ENCODE measurements around the gene ZMPSTE24. TPM values are rescaled to one million over a fixed set of nuclear protein-coding genes. Genes with fewer than 3 reads are reported as not detected.

The ZMPSTE24 gene
- polyA plus RNA-seq, 12 donors = 25.8 to 50.1 (median 30.5) TPM; not detected in 1

DNA sequence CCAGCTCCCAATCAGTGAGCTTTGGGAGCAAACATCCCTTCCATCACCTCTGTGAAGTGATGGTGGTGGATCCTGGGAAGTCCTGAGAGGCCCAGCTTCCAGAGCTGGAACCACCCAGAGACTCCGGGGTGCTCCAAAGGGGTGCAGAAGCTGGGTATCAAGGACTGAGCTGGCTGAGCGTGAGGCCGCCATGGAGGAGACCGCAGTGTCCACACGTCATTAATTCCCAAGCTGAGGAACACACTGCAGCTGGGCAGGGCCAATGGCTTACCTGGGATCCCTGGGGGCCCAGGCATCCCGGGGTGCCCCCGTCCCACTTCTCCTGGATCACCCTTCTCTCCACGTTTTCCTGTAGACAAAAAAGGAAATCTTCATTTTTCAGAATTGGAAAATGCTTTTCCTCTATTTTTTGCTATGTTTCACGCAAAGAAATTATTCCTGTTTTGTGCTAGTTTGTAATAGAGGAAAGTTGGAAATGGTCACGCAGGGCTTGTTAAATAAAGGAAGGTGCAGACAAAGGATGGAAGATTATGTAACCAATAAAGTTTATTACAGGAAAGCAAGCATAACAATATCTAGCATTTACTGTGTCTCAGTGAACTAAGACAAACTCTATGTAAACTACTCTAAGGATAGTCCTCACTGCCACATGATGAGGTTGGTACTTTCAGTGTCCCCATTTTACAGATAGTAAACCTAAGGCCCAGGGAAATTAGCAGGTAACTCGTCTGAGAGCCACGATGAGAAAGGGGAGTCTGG is 43.7 kb downstream of the ZMPSTE24 start:
- no peak for DNase-seq

DNA sequence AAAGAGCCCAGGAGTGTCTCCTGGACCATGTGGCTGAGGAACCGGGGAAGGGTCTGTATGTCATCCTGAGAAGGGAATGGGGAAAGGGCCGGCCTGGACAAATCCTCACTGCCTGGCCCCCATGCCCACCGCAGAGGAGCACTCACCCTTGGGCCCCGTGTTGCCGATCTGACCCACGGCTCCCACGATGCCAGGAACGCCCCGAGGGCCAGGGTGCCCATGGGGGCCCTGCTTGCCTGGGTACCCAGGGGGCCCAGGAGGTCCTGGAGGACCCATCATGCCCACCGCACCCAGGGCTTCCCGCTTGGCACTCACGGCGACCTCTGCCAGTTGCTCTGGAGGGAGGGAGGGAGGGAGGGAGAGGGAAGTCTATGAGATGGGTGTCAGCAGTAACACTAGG is 44.4 kb downstream of the ZMPSTE24 start:
- DNase-seq = no peak

DNA sequence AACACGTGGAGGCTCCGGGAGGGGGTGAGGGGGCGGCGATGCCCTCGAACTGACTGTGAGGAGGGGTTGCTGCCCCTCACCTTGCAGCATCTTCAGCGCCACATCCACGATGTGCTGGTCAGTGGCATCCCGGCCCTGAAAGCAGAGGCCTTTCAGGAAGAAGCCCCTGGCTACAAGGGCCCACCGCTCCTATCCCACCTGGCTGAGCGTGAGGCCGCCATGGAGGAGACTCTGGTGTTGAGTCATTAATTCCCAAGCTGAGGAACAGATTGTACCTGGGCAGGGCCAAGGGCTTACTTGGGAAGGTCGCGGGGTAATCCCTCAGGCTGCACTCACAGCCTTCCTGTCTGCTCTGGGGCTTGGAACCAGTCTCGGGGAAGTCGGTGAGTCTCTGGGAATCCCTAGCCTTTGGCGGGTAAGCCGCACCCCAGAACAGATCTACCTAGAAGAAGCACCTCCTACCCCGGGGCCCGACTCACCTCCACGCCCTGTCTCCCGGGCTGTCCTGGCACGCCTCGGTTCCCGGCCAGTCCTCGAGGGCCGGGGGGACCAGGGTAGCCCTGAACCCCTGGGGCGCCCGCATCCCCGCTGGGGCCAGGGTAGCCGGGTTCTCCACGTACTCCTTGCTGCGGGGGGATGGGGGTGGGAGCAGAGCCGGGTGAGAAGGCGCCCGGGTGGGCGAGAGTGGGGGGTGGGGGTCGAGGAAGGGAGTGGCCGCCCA is 45.2 kb downstream of the ZMPSTE24 start:
- no peak for DNase-seq

DNA sequence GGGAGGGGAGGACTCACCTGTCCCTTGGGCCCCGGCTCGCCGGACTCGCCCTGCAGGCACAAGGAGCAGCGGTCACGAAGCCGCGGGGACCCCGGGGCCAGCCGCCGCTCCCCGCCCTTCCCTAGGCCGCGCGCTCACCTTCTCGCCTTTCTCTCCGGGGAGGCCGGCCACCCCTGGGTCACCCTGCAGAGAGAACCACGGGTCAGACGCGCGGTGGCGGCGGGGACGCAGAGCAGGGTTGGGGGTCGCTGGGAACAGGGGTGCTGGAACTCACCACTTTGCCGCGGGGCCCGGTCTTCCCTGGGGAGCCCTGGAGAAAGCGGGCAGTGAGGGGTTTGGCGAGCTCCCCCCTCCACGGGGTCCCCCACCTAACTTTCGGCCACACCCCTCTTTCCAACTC is 45.8 kb downstream of the ZMPSTE24 start:
- no peak for DNase-seq

DNA sequence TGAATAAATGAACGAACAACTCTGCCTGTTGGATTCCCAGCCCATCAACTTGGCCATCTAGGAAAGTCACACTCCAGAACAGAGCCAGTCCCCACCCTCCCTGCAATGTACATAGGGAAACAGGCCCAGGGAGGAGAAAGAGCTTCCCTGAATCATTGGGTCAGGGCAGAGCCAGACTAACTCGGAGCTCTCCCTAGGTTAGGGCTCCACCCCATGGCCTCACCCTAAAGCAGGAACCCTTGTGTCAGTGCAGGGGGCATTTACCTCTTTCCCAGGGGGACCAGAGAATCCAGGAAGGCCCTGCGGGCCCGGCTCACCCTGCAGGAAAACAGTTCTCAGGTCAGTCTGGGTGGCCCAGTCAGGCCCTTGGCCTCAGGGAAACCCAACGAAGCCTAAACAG is 47.4 kb downstream of the ZMPSTE24 start:
- DNase-seq = no peak

DNA sequence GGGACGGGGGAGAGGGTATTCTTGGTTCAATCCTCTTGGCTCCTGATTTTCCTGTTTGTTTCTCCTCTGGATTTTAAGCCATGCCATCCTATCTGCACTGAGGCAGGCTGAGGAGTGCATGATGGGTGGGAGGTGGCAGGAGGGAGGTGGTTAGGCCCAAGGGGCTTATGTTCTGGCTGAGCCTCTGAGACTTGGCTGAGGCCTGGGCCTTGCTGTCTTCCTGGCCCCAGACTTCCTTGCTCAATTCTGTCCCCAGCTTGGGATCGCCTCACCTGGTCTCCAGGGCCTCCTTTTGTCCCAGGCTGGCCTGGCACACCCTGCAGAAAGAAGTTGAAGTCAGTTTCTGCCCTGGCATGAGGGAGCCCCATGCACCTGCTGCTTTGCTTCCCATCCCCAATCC is 47.8 kb downstream of the ZMPSTE24 start:
- DNase-seq = no peak

DNA sequence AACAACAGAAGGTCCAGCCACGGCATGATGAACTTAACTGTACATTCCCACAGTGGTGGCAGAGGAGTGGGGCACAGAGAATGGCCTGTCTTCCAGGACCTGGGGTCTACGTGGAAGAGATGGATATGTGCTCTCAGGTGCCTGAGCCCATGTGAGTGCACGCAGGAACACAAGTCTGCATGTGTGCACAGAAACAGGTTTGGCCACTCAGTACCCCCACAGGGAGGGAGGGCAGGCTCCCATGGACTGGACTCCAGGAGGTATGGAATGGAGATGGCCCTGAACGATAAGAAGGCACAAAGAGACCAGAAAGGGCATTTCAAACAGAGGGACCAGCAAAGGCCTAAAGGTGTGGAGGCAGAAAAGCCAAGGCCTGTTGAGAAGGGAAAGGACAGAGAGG is 48.3 kb downstream of the ZMPSTE24 start:
- no peak for DNase-seq

DNA sequence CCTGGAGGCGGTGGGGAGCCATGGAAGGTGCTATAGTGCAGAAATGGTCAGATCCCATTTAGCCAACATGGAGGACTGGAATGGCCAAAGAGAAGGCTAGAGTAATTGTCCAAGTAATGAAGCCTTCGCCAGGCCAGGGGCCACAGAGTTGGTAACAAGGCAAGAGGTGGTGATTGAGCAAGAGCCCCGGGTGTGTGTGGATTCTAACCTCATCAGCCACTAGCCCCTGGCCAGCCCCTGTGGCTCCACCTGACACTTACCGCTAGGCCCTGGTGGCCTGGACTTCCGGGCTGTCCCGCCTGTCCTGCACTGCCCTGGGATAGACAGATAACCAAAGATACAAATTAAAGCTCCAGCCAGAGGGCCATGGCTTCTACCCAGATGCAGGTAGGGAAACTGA is 49.1 kb downstream of the ZMPSTE24 start:
- DNase-seq = no peak

DNA sequence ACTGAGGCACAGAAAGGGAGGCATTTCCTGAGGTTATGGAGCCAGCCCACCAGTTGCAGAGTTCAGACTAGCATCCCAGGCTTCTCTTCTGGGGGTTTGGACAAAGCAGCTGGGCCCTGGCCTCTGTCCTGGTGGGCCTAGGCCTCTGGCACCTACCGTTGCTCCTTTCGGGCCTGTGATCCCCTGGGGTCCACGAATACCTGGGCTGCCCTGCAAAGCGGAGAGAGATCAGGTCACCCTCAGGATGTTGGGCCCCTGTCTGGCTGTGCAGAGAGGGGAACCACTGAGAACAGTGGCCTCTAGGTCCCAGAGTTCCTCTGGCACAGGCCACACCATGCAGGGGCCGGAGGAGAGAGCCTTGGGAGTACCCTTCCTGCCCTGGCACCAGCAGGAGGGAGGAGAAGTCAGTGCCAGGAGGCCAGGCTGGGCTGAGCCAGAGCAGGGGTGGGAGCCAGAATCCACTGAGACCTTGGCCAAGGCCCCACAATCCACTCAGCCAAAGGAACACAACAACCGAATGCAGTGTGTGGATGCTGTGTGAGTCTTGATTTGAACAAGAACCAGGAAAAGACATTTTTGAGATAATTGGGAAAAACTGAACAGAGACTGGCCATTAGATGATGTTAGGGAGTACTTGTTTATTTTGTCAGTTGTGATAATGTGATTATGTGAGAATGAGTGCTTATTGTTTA is 50.1 kb downstream of the ZMPSTE24 start:
- DNase-seq = no peak

DNA sequence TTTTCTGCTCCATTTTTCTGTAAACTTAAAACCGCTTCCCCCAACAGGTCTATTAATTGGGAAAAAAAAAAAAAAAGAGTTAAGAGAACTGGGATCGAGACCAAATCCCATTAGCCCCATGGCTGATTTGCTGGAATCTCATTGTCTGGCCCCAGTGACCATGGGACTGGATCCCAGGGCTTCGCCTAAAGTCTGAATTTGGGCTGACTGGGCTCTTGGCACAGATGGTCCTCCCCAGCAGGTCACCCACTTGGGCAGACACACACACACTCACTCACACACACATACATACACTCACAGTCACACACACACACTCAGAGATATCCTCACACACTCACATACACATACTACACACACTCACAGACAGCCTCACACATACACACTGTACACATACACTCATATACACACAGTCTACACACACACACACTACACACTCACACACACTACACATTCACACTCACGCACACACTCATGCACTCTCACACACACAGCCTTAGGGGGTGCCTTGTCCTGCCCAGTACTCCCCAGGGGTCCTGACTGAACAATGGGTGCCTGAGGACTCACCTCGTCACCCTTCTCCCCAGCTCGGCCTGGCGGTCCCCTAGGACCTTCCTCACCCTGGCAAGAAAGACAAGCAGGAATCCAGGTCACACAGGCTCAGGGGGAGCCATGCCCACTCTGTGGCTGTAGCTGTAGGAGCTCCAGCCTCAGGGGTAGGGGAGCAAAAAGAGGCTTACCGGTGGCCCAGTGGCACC is 51.5 kb downstream of the ZMPSTE24 start:
- no peak for DNase-seq

DNA sequence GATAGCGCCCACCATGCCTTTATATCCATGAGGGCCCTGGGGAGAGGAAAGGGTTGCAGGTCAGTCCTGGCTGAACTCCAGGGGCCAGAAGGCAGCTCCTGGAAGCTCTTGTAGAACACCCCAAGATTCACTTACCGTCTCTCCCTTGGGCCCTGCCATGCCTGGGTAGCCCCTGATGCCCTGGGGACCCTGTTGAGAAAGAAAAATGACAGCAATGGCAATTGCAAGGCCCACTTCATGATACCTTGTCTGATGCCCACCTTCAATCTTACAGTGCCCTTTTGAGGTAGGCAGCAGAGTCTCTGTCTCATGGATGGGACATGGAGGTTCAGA is 52.1 kb downstream of the ZMPSTE24 start:
- DNase-seq = no peak

DNA sequence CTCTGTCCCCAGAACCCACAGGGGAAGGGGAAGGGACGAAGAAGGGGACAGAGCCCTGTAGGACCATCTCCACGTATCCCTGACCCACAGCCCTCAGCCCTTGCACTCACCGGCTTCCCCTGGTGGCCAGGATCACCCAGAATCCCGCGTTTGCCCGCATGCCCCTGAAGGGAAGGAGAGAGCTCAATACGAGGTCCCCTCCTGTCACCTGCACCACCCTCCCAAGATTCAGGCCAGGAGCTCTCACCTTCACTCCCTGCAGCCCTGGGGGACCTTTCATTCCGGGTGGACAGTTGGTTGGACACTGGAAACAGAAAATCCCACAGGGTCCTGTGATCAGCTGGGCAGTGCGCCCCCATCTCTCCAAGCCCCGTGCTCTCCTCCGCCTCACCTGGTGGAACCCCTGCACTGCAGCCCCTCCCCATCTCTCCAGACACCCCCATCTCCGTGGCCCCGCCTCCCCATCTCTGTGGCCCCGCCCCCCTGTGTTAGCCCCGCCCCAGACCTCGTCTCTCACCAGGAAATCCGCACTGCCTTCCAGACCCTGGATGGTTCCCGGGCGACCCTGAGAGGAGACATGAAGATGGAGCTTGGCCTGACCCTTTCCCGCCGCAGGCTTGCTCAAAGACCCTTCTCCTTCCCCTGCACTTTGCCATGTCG is 53.1 kb downstream of the ZMPSTE24 start:
- DNase-seq = no peak

DNA sequence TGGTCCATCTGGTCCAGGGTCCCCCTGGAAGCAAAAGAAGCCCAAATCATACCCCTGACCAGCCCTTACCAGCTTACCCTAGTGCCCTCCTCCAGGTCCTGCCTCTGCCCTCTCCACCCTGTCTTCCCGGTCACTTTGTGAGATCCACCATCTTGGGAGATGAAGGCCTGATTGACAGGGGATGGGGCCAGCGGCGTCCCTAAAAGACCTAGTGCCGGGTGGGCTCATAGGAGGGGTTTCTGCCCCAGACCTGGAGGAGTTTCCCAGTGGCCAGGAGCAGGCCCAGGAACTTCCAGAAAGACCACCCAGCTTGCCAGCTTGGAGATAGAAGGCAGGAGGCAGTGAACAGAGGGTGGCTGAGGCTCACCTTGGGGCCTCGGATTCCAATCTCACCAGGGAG is 53.7 kb downstream of the ZMPSTE24 start:
- DNase-seq = no peak

DNA sequence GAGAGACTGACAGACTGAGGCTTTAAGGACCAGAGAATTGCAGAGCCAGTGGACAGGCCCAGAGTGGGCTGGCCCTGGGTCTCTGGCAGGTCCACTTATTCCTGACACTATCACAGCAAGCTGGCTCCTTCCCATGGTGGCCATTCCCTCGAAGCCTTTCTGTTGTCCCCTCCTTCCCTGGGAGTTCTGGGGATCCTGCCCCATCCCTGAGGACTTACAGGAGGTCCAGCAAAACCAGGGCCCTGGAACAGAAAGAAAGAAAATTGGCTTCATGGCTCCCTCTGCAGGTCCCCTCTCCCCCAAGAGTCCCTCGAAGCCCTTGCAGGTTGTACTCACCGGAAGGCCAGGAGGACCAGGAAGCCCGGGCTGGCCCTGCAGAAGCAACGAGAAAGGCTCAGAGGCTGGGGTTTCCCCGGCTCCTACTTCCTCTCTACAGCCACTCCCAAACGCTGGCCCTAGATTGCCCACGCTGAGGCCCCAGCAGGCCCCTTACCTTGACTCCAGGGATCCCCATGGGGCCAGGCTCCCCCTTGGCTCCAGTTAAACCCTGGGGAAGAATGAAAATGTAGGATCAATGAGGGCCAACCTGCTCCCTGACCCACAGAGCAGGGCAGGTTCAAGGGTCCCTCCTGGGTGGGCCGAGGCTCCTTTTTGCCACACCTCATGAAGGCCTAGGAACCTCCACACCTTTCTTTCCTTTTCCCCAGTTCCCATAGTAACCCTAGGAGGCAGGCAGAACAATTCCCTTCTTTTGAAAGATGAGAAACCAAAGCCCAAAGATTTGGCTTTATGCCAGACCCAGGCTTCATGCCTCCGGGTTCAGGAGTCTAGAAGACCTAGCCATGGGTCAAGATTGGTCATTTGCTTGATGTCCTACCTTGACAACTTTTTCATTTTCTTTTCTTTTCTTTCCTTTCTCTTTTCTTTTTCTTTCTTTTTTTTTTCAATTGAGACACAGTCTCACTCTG is 54.5 kb downstream of the ZMPSTE24 start:
- no peak for DNase-seq

DNA sequence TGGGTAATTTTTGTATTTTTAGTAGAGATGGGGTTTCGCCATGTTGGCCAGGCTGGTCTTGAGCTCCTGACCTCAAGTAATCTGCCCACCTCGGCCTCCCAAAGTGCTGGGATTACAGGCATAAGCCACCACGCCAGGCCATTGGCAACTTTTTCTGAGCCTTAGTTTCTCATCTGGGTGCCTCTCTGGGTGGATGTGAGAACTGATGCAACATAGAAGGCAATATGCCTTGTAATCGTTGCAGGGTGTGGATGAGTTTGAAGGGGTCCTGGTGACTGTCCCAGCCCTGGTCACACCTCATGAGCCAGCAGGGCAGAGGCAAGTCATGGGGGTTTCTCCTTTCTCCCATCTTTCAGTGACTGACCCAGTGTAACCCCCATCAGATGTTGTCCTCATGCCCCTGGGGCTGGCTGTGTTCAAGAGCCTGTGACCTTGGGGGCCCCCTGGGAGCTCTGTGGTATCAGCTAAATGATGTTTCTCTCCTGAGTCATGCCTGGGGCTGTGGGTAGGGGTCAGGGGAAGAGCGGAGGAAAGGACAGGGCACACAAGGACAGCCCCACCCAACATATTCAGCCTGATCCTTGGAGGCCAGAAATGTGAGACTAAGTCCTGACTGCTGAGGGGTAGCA is 55.4 kb downstream of the ZMPSTE24 start:
- no peak for DNase-seq

DNA sequence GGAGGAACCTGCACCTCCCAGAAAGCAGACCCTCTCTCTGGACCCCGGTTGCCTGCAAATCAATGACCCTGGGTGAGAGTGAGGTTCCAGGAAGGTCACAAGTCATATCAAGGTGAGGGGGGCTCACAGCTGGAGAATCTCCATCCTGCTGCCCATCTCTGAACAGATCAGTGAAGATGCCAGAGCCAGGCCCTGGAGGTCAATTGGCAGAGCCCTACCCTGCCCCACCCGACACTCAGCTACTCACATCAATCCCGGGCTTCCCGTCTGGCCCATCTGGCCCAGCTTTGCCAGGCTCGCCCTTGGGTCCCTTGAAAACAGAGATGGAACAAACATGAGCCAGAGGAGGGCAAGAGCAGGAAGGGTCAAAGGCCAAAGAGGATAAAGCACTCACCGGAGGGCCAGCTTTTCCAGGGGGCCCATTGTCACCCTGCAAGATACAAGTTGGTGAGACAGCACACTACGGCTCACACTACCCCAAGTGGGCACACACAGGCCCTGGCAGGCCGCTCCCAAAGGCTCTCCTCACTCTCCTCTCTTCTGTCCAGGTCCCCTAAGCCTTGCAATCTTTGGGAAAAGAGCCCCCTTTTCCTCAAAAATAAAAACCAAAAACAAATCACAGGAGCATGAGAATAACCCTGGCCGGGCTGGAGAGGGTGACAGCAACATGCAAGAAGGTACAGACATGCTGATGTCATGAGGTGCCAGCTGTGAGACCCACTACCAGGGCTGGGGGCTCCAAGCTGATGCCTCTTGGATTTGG is 56.1 kb downstream of the ZMPSTE24 start:
- no peak for DNase-seq

DNA sequence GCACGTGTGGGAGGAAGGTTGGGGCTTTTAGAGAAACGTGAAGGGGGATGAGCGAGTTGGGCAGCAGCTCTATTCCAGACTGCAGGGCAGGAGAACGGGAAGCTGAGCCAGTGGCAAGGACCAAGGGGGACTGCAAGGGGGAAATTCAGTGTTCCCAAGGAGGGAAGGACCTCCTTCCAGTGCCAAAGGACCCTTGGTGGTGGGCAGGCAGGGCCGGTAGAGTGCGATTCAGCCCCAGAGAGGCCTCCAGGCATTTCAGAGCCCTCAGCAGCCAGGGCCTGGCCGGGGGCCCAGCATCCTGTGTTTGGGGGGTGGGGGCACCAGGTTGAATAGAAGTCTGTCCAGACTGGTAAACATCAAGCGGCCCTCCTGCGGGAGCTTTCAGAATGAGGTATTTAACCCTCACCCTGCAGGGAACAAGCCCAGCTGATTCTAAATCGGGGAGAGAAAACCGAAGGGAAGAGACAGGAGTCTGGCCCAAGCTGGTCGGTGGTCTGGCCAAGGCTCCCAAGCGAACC is 56.7 kb downstream of the ZMPSTE24 start:
- DNase-seq = no peak

DNA sequence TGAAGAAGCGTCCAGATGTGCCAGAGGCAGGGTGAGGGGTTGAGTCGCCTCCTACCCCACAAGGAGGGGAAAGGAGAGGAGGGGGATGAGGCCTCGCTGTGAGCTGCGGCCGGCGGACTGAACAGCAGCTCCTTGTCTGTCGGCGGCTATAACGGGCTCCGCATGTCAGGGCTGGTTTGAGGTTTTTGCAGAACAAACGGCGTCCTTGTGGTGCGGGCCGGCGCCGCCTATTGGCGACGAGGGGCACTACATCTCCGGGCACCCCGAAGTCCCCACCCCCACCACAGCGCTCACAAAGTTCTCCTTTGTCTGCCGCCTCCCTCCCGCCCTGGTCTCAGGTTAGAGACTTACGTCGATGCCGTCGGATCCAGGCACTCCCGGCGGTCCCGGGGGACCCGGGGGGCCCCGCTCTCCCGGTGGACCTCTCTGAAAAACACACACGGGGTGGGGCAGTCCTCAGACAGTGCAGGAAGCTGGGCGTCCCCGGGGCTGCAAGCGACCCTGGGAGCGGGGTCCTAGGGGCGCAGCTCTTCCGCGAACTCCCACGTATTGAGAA is 57.3 kb downstream of the ZMPSTE24 start:
- DNase-seq = peak; percentile 88
